Loucy (cell line): ENCODE measurements around the gene NINL.

Experiments
- H2AFZ ChIP-seq: fragments of 200-600 bp; sonication (generic); 2 replicates; pipeline ENCODE4 v1.6.0; 2016; ENCODE audit warnings: antibody characterized with exemption, mild to moderate bottlenecking, low read length, moderate library complexity
- H3F3A ChIP-seq: fragments of 200-600 bp; 2 replicates; pipeline ENCODE4 v1.6.0; 2016; ENCODE audit warnings: antibody characterized with exemption, low read depth, mild to moderate bottlenecking
- H3K27me3 ChIP-seq: fragments of 200-600 bp; sonication (generic); 2 replicates; pipeline ENCODE4 v1.6.1; 2014; ENCODE audit warnings: low read length, mild to moderate bottlenecking; ENCODE audit not compliant: insufficient read depth, poor library complexity, severe bottlenecking
- H3K36me3 ChIP-seq: fragments of 200-600 bp; sonication (generic); 2 replicates; pipeline ENCODE4 v1.6.1; 2016; ENCODE audit warnings: low read length; ENCODE audit not compliant: insufficient read depth
- H3K4me1 ChIP-seq: fragments of 200-600 bp; sonication (generic); 2 replicates; pipeline ENCODE4 v1.5.1; 2014; ENCODE audit warnings: low read length, mild to moderate bottlenecking; ENCODE audit not compliant: insufficient read depth, poor library complexity, severe bottlenecking
- H3K4me2 ChIP-seq: fragments of 200-600 bp; sonication (generic); 2 replicates; pipeline ENCODE4 v1.6.0; 2014; ENCODE audit warnings: antibody characterized with exemption, low read length, low read depth, mild to moderate bottlenecking; ENCODE audit not compliant: poor library complexity, severe bottlenecking
- H3K4me3 ChIP-seq: fragments of 200-600 bp; sonication (generic); 2 replicates; pipeline ENCODE4 v1.5.1; 2014; ENCODE audit warnings: low read length, mild to moderate bottlenecking, mixed read lengths; ENCODE audit not compliant: poor library complexity, severe bottlenecking
- H3K79me2 ChIP-seq: fragments of 200-600 bp; sonication (generic); 2 replicates; pipeline ENCODE4 v1.6.1; 2014; ENCODE audit warnings: low read length; ENCODE audit not compliant: insufficient read depth
- H3K9ac ChIP-seq: fragments of 200-600 bp; sonication (generic); 2 replicates; pipeline ENCODE4 v1.6.0; 2014; ENCODE audit warnings: mild to moderate bottlenecking, low read depth, low read length, moderate library complexity; ENCODE audit not compliant: poor library complexity, severe bottlenecking
- H3K9me2 ChIP-seq: fragments of 200-600 bp; sonication (generic); replicated peaks from 2 replicates; pipeline ENCODE4 v1.6.1; 2016; ENCODE audit warnings: low read depth, low read length, mixed read lengths
- H3K9me3 ChIP-seq: fragments of 200-600 bp; sonication (generic); 2 replicates; pipeline ENCODE4 v1.6.1; 2014; ENCODE audit warnings: mild to moderate bottlenecking, antibody characterized with exemption, low read length, low read depth; ENCODE audit not compliant: insufficient read depth
- H4K20me1 ChIP-seq: fragments of 200-600 bp; sonication (generic); 2 replicates; pipeline ENCODE4 v1.6.0; 2014; ENCODE audit warnings: antibody characterized with exemption, low read length, mild to moderate bottlenecking; ENCODE audit not compliant: insufficient read depth, poor library complexity, severe bottlenecking
- CTCF ChIP-seq: fragments of 200-600 bp; sonication (generic); conservative IDR thresholded peaks from 2 replicates; pipeline ENCODE4 v1.5.1; 2014; ENCODE audit warnings: mild to moderate bottlenecking, antibody characterized with exemption, low read length
- EZH2phosphoT487 ChIP-seq: fragments of 200-600 bp; IDR thresholded peaks from 2 replicates; pipeline ENCODE4 v1.6.1; 2018; ENCODE audit warnings: antibody characterized with exemption, mild to moderate bottlenecking, moderate library complexity, borderline replicate concordance

Gene NINL

GRCh38 chr20:25525867-25526266, 59.5 kb downstream of the NINL start:
- peaks cover 44% of the 10 kb centered on the region; the same call in 1 of the 2 replicates for H3K36me3 ChIP-seq
- no peaks in the 10 kb centered on the region for H3K9me3 ChIP-seq
- H3K4me2 ChIP-seq, result no peak overlapping the region
- H3K27me3 ChIP-seq, result no peaks in the 10 kb centered on the region
- H3F3A ChIP-seq, result no peaks in the 10 kb centered on the region
- TF ChIP-seq CTCF (no peak), EZH2phosphoT487 (no peak)
- H3K79me2 ChIP-seq, result peaks cover 9% of the 10 kb centered on the region; the same call in 1 of the 2 replicates
- no peak overlapping the region for H3K9ac ChIP-seq
- no peak overlapping the region for H3K4me3 ChIP-seq
- no peaks in the 10 kb centered on the region for H3K4me1 ChIP-seq
- H4K20me1 ChIP-seq, result no peaks in the 10 kb centered on the region
- no peaks in the 10 kb centered on the region for H3K9me2 ChIP-seq
- no peak overlapping the region for H2AFZ ChIP-seq

DNA sequence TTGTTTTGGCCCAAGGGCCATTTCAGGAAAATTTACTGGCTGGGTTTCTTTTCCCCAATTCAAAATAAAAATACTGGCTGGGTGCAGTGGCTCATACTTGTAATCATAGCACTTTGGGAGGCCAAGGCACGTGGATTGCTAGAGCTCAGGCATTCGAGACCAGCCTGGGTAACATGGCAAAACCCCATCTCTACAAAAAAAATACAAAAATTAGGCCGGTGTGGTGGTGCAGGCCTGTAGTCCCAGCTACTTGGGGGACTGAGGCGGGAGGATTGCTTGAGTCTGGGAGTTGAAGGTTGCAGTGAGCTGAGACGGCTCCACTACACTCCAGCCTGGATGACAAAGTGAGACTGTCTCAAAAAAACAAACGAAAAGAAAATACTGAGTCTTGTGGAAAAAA, 60.0 kb downstream of the NINL start:
- TF ChIP-seq CTCF, result no peak
- no peak for TF ChIP-seq EZH2phosphoT487
- H3K4me1 ChIP-seq, result no peaks in the 10 kb centered on the region

GRCh38 chr20:25521382-25521781, 63.9 kb downstream of the NINL start:
- H3K36me3 ChIP-seq, result peaks cover 68% of the 10 kb centered on the region; the same call in 1 of the 2 replicates
- H3K4me1 ChIP-seq, result no peaks in the 10 kb centered on the region
- H3K9me2 ChIP-seq, result no peaks in the 10 kb centered on the region
- no peak for TF ChIP-seq EZH2phosphoT487
- no peak for TF ChIP-seq CTCF
- H3F3A ChIP-seq, result no peaks in the 10 kb centered on the region
- H3K79me2 ChIP-seq, result no peaks in the 10 kb centered on the region
- no peak overlapping the region for H3K4me3 ChIP-seq
- no peaks in the 10 kb centered on the region for H3K27me3 ChIP-seq
- no peak overlapping the region for H3K9ac ChIP-seq
- no peaks in the 10 kb centered on the region for H4K20me1 ChIP-seq
- H2AFZ ChIP-seq, result no peak overlapping the region
- no peak overlapping the region for H3K4me2 ChIP-seq
- no peaks in the 10 kb centered on the region; the same call in 1 of the 2 replicates for H3K9me3 ChIP-seq

More for the DNA sequence above, 60.0 kb downstream of the NINL start:
- no peaks in the 10 kb centered on the region for H3K9me3 ChIP-seq
- H3K9me2 ChIP-seq, result no peaks in the 10 kb centered on the region
- H3K4me2 ChIP-seq, result no peak overlapping the region
- no peaks in the 10 kb centered on the region for H3K27me3 ChIP-seq
- no peaks in the 10 kb centered on the region for H3F3A ChIP-seq
- H3K4me3 ChIP-seq, result no peak overlapping the region
- no peak overlapping the region for H3K9ac ChIP-seq
- H3K36me3 ChIP-seq, result peaks cover 47% of the 10 kb centered on the region; the same call in 1 of the 2 replicates
- H4K20me1 ChIP-seq, result no peaks in the 10 kb centered on the region
- H2AFZ ChIP-seq, result no peak overlapping the region
- peaks cover 9% of the 10 kb centered on the region; the same call in 1 of the 2 replicates for H3K79me2 ChIP-seq
